HG03095 (cell line): ENCODE data around the gene TP53I13.

Experiments
- ATAC-seq: cut with Tn5 transposase; IDR thresholded peaks from one replicate; pipeline ENCODE4 v1.9.1; 2021; ENCODE audit warnings: moderate library complexity; ENCODE audit not compliant: unreplicated experiment

The TP53I13 gene

DNA sequence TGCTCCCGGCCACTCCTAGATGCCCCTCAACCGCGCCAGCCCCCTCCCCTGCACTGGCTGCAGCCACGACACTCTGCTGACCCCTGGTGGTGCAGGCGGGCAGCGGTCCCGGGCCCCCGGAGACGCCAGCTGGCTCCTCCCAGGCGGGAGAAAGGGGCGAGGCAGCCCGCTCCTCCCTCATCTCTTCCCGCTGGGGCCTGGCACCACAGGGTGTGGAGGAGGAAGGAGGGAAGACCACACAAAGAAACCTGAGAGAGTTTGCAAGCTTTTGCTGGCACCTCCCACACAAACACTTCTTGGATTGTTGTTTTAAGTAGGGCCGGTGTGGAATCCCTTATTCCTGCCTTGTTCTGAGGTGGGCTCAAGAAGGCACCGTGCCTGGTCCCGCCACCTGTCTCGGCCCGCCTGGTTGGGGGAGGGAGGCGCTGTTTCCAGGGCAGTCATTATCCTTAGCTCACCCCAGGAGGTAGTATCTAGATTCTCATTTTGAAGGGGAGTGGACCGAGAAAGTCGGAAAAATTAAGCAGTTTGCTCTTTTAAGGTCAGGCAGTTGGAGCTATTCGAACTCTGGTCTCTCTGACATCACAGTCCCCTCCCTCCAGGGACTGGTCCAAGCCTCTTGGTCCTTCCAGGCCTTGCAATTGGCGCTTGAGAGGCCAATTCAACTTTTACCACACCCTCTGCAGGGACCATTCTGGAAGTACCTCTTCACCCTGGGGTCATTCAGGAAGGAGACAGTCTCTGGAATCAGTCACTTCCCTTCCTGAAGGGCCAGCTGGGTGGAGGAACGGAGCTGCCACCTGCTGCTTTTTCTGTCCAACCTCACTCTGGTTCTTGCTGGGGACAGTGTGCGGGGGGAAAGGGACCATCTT is 23.5 kb downstream of the TP53I13 start:
- ATAC-seq, result peak; percentile 31

DNA sequence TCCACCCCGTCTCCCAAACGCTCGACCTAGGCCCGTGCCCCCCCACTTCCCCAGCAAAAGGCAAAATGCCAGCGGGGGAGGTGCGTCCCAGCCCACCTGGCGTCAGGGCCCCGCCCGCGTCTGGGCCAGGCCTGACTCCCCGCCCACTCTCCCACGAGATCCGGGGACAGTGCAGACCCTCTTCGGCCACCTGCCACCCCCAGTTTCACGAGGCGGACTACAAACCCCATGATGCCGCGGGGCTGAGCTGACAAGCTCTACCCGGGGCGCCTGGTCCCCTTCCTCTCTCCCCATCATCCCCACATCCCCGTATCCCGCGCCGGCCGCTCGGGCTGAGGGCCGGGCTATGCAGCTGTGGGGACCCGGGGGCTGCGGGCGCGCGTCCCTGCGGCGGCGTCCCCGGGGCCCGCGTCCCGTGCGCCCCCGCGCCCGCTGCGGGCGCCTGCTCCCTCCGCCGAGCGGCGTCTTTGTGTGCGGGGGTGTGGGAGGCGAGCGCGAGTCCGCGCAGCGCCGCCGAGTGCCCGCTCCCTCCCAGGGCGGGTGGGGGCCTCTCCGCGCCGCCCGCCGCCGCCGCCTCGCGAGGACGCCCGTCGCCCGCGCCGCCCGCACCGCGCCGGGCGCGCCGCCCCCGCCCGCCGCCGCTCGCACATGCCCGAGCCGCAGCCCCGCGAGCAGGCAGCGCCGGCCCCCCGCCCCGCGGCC is 24.5 kb downstream of the TP53I13 start, which contains the start of gene ANKRD13B:
TSS of gene ANKRD13B (plus strand) at position 283 of the 702 bp plus-strand sequence. CDS start 490 bp downstream, outside the sequence.
- ATAC-seq, result no peak

DNA sequence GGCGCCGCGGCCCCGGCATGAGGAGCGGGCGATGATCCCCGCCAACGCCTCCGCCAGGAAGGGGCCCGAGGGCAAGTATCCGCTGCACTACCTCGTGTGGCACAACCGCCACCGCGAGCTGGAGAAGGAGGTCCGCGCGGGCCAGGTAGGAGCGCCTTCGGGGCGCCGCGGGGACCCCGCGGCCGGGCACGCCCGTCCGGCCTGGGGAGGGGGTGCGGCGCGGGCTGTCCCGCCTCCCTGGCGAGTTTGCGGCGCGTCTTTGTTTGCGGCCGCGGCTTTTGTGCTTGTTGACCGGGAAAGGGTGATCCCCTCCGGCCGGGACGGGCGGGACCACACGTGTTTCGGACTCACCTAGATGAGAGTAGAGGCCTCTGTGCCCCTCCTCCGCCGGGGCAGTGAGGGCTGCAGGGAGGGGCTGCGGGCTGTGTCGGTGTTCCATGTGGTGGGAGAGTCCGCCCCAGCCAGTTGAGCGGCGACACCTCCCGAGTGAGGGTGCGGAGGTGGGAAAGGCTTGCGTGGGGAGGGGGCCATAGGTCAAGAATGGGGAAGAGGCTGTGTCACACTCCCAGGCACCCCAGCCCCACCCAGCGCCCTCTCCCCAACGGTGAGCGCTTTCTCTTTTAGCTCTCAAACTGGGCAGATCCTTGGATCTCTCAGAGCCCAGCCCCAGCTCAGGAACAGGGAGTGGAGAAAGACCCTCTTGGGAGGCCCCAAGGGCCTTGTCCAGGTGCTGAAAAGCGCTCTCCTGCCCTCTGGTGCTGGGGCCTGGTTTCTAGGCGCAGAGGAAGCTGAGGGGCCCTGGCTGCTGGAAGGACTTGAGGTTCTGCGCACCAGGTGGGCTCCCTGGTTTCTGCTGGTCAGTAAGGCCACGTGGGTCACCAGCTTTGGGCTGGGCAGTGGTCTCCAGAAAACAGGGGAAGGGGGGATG is 25.4 kb downstream of the TP53I13 start:
- no peak for ATAC-seq

DNA sequence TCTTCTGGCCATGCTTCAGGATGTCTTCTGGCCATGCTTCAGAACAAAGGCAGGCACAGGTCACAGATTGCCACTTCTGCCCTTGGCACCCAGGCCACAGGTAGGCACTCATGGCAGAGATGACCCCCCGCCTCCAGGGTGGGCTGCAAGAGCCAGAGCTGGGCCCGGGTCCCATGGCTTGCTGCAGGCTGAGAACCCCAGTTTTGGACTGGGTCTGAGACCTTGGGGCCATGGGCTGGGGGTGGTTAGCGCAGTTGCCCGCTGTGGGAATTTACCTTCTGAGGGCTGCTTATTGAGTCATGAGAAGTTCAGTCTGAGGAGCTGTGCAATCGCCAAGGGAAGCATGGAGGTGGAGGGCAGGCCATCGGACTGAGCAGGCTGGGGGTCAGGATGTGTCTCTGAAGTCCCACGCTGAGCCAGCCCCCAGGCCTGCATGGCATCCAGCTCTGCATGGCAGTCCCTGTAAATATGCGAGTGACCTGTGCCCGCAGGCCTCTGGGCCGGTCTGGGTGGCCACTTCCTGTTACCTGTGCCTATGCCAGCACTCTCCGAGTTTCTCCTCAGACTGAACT is 26.1 kb downstream of the TP53I13 start:
- ATAC-seq, result no peak

DNA sequence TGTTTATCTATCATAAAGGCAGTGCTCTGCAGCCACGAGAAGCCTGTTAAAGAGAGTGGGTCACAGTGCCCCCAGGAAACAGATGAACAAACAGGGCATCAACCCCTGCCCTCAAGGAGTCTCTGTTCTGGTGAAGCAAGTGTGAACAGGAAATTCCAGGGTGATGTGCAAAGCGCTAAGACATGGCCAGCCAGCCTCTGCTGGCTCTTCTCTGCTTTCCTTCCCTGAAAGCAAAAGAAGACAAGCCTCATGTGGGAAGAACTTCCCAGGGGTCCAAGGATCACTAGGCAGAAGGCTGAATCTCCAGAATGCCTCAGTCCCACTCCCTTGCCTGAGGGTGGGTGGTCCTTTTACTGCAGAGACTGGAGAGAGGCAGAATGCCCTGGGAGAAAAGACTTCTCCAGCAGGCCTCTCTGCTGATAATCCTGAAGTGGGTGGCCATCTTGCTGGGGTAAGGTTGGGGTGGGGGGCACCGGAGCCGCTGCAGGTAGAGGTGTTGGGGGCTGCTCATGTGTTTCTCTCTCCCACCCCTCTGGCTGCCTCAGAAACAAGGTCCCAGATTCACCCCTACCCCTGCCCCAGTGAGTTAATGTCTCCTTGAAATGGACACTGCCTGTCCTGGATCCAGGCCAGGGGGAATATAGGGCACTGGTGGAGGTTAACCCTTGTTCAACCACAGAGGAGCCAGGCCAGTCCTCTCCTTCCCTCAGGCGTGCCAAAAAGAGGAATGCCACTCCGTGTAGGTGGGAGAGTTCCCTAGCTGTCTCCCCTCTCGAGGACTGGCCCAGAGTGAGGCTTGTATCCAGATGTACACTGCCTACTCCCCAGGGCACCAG is 26.8 kb downstream of the TP53I13 start:
- no peak for ATAC-seq

- no peak for ATAC-seq
Measured at GRCh38 chr17:29595943-29596774, 27.7 kb downstream of the TP53I13 start.

GRCh38 chr17:29596811-29597210 is 28.3 kb downstream of the TP53I13 start:
- ATAC-seq, result no peak

- no peak for ATAC-seq
Measured at GRCh38 chr17:29597361-29598172, 29.1 kb downstream of the TP53I13 start.

- no peak for ATAC-seq
Measured at GRCh38 chr17:29603109-29603674, 34.7 kb downstream of the TP53I13 start.

- no peak for ATAC-seq
Measured at GRCh38 chr17:29607557-29608195, 39.2 kb downstream of the TP53I13 start.

DNA sequence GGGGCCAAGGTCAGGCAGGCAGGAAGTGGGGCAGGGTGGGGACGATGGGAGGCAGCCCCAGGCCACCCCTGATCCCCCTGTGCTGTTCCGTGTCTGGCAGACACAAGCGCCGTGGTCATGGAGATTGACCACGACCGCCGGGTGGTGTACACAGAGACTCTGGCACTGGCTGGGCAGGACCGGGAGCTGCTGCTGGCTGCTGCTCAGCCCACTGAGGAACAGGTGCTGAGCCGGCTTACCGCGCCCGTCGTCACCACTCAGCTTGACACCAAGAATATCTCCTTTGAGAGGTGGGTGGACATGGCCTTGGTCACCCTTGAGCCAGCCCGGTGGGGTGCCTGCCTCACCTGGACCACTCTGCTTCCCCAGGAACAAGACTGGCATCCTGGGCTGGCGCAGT is 40.5 kb downstream of the TP53I13 start:
- no peak for ATAC-seq

DNA sequence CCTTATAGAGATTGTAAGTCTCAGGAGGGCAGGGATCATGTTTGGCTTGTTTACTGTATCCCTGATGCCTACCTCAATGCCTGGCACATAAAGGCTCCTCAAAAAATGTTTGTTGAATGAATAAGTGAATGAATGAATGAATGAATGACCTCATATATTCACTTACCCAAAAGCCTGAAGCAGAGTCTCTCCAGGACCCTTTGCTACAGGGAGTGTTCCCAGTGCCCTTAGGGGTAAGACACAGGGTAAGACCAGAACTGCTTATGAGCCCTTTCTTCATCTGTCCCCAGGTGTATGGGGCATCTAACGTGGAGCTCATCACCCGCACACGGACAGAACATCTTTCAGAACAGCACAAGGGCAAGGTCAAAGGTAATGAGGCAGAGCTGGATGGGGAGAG is 41.9 kb downstream of the TP53I13 start:
- ATAC-seq, result no peak

GRCh38 chr17:29611351-29612093 is 43.0 kb downstream of the TP53I13 start:
- no peak for ATAC-seq

DNA sequence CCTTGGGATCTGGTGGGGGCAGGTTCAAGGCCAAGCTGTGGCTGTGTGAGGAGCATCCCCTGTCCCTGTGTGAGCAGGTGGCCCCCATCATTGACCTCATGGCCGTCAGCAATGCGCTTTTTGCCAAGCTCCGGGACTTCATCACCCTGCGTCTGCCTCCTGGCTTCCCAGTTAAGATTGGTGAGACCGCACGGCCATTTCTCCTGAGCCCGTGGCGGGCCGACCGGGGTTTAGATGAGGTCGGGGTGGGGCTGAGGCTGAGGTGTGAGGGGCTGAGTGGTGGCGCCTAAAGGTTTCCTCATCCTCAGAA is 43.5 kb downstream of the TP53I13 start:
- ATAC-seq, result no peak

DNA sequence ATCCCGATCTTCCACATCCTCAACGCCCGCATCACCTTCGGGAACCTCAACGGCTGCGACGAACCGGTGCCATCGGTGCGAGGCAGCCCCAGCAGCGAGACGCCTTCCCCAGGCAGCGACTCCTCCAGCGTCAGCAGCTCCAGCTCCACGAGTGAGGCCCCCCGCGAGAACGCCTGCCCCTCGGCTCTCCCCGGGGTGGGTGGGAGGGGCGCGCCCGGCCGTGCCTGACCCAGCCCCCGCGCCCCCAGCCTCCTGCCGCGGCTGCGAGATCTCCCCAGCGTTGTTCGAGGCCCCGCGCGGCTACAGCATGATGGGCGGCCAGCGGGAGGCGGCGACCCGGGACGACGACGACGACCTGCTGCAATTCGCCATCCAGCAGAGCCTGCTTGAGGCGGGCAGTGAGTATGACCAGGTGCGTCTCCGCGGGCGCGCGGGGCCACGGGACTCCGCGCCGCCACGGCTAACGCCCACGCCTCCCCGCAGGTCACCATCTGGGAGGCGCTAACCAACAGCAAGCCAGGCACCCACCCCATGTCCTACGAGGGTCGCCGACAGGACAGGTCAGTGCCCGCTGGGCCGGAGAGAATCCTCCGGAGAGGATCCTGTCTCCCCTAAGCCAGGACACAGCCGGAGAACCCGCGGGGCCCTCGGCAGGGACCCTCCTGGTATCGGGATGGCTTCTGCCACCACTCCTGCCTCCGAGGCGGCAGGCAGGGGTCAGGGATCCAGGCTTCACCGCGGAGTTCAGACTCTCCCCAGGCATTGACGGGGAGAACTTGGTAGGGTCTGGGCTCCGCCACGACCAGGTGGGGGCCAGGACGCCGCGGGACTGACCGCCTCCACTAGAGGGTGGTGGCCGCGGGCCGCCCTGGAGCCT is 44.1 kb downstream of the TP53I13 start:
- ATAC-seq, result no peak

DNA sequence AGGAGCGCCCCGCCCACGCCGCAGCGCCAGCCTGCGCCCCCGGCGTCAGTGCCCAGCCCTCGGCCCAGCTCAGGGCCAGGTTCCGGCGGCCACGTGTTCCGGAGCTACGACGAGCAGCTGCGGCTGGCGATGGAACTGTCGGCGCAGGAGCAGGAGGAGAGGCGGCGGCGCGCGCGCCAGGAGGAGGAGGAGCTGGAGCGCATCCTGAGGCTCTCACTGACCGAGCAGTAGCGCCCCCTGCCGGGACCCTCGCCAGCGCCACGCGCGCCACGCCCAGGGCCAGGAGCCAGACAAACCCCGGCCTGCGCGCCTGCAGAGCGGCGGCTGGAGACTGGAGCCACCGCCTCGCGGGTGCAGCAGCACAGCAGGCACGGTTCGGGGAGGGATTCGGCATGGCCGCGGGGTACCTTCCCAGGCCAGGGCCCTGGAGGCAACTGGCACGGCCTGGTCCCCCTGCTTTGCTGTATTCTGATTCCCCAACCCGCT is 44.9 kb downstream of the TP53I13 start:
- no peak for ATAC-seq
